Measurements from ENCODE around the gene ARHGAP15.

The ARHGAP15 gene

DNA sequence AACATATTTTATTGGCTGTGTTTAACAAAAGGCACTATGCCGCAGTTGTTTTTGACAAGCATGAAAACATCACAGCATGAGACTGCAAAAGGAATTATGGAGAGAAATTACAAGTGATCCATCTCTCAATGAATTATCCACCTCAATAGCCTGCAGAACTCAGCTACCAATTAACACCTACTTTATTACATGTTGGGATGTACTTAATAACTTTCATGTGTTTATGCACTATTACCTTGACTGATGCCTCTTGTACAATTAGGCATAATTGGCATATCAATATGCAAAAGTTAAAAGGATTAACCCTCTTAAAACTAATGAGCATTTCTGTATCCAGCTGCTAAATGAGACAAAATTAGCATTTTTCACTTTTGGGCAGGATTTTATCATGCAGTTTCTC, 27.8 kb downstream of the ARHGAP15 start:
- no peaks in the 10 kb centered on the region for H3K9me2 ChIP-seq (ENCODE audit: low read depth, low read length)
- H2AFZ ChIP-seq (ENCODE audit: low read length): no peak overlapping the region
- no peaks in the 10 kb centered on the region for H3K9me3 ChIP-seq (ENCODE audit: low read length)
- H3F3A ChIP-seq (ENCODE audit: insufficient read depth, low read length): no peaks in the 10 kb centered on the region; the same call in 1 of the 2 replicates
- peaks cover 99% of the 10 kb centered on the region for H3K4me1 ChIP-seq (ENCODE audit: insufficient read depth, low read length, severe bottlenecking)
- TF ChIP-seq, protein P1, sequence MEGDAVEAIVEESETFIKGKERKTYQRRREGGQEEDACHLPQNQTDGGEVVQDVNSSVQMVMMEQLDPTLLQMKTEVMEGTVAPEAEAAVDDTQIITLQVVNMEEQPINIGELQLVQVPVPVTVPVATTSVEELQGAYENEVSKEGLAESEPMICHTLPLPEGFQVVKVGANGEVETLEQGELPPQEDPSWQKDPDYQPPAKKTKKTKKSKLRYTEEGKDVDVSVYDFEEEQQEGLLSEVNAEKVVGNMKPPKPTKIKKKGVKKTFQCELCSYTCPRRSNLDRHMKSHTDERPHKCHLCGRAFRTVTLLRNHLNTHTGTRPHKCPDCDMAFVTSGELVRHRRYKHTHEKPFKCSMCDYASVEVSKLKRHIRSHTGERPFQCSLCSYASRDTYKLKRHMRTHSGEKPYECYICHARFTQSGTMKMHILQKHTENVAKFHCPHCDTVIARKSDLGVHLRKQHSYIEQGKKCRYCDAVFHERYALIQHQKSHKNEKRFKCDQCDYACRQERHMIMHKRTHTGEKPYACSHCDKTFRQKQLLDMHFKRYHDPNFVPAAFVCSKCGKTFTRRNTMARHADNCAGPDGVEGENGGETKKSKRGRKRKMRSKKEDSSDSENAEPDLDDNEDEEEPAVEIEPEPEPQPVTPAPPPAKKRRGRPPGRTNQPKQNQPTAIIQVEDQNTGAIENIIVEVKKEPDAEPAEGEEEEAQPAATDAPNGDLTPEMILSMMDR (IDR thresholded peaks at IDR 0.05; ENCODE audit: low read length): no peak
- TF ChIP-seq EZH2 (IDR thresholded peaks at IDR 0.05; ENCODE audit: borderline replicate concordance, low read length): no peak
- peak overlapping the region; percentile 78; the same call in 1 of the 2 replicates for H3K4me2 ChIP-seq (ENCODE audit: low read length)
- no peaks in the 10 kb centered on the region for H3K27me3 ChIP-seq (ENCODE audit: insufficient read depth, low read length)
- no peak overlapping the region for H3K4me3 ChIP-seq (ENCODE audit: low read depth, low read length, poor library complexity, severe bottlenecking)
- H3K9ac ChIP-seq (ENCODE audit: low read length): no peak overlapping the region
- peaks cover 20% of the 10 kb centered on the region; the same call in 1 of the 2 replicates for H3K36me3 ChIP-seq (ENCODE audit: insufficient read depth, low read length)
- no peaks in the 10 kb centered on the region for H4K20me1 ChIP-seq (ENCODE audit: insufficient read depth, low read length)
- peak overlapping the region; percentile 78 for H3K27ac ChIP-seq (ENCODE audit: low read depth, low read length, poor library complexity, severe bottlenecking)
- peaks cover 69% of the 10 kb centered on the region for H3K79me2 ChIP-seq (ENCODE audit: insufficient read depth, low read length)

DNA sequence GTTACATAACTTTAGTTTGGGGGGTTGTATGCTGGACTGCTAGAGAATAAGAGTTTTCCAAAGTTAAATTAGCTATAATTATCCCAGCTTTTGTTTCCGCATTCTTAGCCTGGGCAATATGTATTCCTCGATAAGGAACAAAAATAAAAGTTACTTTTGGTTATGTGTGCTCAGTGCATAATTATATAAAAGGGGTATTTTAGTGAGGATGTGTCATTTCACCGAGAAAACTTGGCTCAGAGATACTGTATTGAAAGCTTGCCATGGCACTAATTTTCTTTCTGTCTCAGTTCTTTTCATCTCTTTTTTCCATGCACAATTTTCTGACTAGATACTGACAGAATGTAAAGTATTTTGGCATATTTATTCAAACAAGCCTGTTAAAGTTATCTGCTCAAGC, 28.2 kb downstream of the ARHGAP15 start:
- Histone ChIP-seq H3K27me3 (ENCODE audit: insufficient read depth, low read length) (no peaks in the 10 kb centered on the region), H3F3A (ENCODE audit: insufficient read depth, low read length) (no peaks in the 10 kb centered on the region; the same call in 1 of the 2 replicates), H3K27ac (ENCODE audit: low read depth, low read length, poor library complexity, severe bottlenecking) (peak overlapping the region; percentile 78), H3K9ac (ENCODE audit: low read length) (no peak overlapping the region), H3K36me3 (ENCODE audit: insufficient read depth, low read length) (peaks cover 22% of the 10 kb centered on the region; the same call in 1 of the 2 replicates), H3K4me3 (ENCODE audit: low read depth, low read length, poor library complexity, severe bottlenecking) (no peak overlapping the region), H3K9me2 (ENCODE audit: low read depth, low read length) (no peaks in the 10 kb centered on the region), H4K20me1 (ENCODE audit: insufficient read depth, low read length) (no peaks in the 10 kb centered on the region), H2AFZ (ENCODE audit: low read length) (no peak overlapping the region), H3K4me1 (ENCODE audit: insufficient read depth, low read length, severe bottlenecking) (peaks cover 99% of the 10 kb centered on the region), H3K9me3 (ENCODE audit: low read length) (no peaks in the 10 kb centered on the region), H3K79me2 (ENCODE audit: insufficient read depth, low read length) (peaks cover 67% of the 10 kb centered on the region), H3K4me2 (ENCODE audit: low read length) (peak overlapping the region; percentile 78; the same call in 1 of the 2 replicates)
- TF ChIP-seq, protein P1 (IDR thresholded peaks at IDR 0.05; ENCODE audit: low read length): no peak
- no peak for TF ChIP-seq EZH2 (IDR thresholded peaks at IDR 0.05; ENCODE audit: borderline replicate concordance, low read length)

GRCh38 chr2:143158098-143158497, 28.9 kb downstream of the ARHGAP15 start:
- no peak for TF ChIP-seq EZH2 (IDR thresholded peaks at IDR 0.05; ENCODE audit: borderline replicate concordance, low read length)
- TF ChIP-seq, protein P1 (IDR thresholded peaks at IDR 0.05; ENCODE audit: low read length): no peak
- Histone ChIP-seq H3K9ac (ENCODE audit: low read length) (peak overlapping the region; percentile 13; the same call in 1 of the 2 replicates), H3K9me3 (ENCODE audit: low read length) (no peaks in the 10 kb centered on the region), H3K4me2 (ENCODE audit: low read length) (peak overlapping the region; percentile 78), H3K27ac (ENCODE audit: low read depth, low read length, poor library complexity, severe bottlenecking) (peak overlapping the region; percentile 78), H3K36me3 (ENCODE audit: insufficient read depth, low read length) (peaks cover 28% of the 10 kb centered on the region; the same call in 1 of the 2 replicates), H3K79me2 (ENCODE audit: insufficient read depth, low read length) (peaks cover 67% of the 10 kb centered on the region), H4K20me1 (ENCODE audit: insufficient read depth, low read length) (no peaks in the 10 kb centered on the region), H3K4me3 (ENCODE audit: low read depth, low read length, poor library complexity, severe bottlenecking) (peak overlapping the region; percentile 47), H3K4me1 (ENCODE audit: insufficient read depth, low read length, severe bottlenecking) (peaks cover 95% of the 10 kb centered on the region), H3K9me2 (ENCODE audit: low read depth, low read length) (no peaks in the 10 kb centered on the region), H3F3A (ENCODE audit: insufficient read depth, low read length) (no peaks in the 10 kb centered on the region; the same call in 1 of the 2 replicates), H3K27me3 (ENCODE audit: insufficient read depth, low read length) (no peaks in the 10 kb centered on the region), H2AFZ (ENCODE audit: low read length) (no peak overlapping the region)
